HG02981 (cell line): ENCODE results near the gene TFDP1.
"Not testable (repeated sequence)": the region's sequence is repeated elsewhere in the genome, so short reads cannot be mapped to it uniquely, and the experiment has no call there.

Source experiments
- ATAC-seq: cut with Tn5 transposase; IDR thresholded peaks from one replicate; pipeline ENCODE4 v1.9.1; 2021; ENCODE audit warnings: mild to moderate bottlenecking, moderate library complexity; ENCODE audit not compliant: unreplicated experiment

The TFDP1 gene

DNA sequence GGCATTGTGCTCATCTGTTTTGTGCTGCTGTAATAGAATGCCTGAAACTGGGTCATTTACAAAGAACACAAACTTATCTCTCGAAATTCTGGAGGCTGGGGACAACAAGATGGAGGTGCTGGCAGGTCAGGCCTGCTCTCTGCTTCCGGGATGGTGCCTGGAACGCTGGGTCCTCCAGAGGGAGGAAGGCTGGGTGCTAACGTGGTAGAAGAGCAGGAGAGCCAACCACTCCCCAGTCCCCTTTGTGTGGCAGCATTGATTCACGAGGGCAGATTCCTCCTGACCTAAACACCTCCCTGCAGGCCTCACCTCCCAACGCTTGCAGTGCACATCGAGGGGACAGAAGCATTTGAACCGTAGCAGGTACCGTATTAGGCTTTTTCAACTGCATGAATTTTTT lies 34.1 kb upstream of the TFDP1 start:
- ATAC-seq = no peak

GRCh38 chr13:113551081-113552000 lies 33.2 kb upstream of the TFDP1 start:
- ATAC-seq = no peak

- ATAC-seq = no peak
Observed at GRCh38 chr13:113552079-113552478, 32.5 kb upstream of the TFDP1 start.

DNA sequence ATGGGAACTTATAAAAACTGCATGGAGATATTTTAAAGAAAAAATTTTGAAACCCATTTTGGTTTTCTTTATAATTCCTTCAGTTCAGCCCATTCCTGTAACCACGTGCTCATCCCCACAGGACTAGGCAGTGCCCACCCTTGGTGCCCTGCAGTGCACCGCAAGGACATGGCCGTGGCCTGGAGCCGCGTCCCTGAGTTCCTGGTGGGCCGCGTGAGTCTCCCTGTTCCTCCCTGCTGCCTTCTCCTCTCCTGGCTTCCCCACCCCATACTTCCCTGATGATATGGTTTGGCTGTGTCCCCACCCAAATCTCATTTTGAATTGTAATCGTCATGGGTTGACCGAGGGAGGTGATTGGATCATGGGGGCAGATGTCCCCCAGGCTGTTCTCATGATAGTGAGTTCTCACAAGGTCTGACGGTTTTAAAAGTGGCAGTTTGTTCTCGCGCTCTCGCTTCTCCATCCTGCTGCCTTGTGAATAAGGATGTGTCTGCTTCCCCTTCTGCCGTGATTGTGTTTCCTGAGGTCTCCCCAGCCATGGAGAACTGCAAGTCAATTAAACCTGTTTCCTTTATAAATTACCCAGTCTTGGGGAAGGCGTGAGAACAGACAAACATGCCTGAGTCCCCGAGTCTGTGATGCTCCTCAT lies 31.6 kb upstream of the TFDP1 start:
- no peak for ATAC-seq

DNA sequence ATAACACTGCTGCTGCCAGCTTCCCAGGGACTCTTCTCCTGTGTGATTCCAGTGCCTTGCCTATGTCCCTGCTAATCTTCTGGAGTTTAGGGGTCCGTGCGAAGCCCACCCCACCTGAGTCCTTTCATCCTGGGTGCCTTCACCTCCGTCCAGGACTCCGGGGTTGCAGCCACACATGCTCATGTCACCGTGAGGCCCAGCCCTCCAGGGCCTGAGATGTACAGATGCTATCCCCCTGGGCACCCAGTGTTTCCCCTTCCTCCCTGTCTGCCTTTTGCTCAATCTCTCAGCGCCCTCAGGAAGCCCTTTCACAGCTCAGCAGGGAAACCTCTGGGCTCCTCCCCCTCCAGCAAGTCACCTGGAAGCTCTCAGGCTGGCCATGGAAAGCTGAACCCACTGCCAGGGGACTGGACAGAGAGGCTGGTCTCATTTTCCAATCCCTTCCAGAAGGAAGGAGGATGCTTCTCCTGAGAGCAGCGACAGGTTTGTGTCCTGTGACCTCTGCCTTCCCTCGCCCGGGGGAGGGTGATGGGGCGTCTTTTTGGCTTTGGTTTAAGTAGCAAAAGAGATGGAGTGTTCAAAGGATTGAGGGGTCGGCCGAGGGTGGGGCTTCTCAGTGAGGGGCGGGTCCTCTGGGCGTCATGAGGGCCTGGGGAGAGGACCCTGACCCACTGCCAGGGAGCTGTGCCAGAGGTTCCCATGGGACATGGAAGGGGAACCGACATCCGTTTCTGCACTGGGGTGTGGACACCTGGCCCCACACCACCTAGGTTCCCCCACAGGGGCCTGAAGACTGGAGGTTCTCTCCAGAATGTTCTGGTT lies 30.8 kb upstream of the TFDP1 start:
- no peak for ATAC-seq

- no peak for ATAC-seq
Observed at GRCh38 chr13:113554333-113554700, 30.2 kb upstream of the TFDP1 start.

- no peak for ATAC-seq
Observed at GRCh38 chr13:113555141-113555540, 29.4 kb upstream of the TFDP1 start.

GRCh38 chr13:113557013-113557412 lies 27.5 kb upstream of the TFDP1 start:
- ATAC-seq = no peak

DNA sequence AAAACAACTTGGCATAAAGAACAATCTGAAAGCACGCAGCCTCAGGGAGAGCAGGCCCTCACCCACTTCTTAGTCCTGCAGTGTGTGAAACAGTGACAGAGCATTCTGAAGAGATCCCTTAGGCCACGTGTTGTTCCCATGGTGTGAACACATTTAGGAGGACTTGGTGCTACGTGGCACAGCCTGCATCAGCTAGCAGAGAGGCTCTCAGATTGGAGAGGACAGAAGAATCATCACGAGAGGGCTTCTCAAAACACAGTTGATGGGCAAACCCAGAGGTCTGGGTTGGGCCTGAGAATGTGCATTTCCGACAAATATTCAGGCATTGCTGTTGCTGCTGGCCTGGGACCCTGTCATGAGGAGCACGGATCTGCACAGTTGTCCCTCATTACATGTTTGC lies 26.1 kb upstream of the TFDP1 start:
- no peak for ATAC-seq

GRCh38 chr13:113559061-113559460 lies 25.5 kb upstream of the TFDP1 start:
- no peak for ATAC-seq

- ATAC-seq = no peak
Observed at GRCh38 chr13:113559901-113560644, 24.5 kb upstream of the TFDP1 start.

DNA sequence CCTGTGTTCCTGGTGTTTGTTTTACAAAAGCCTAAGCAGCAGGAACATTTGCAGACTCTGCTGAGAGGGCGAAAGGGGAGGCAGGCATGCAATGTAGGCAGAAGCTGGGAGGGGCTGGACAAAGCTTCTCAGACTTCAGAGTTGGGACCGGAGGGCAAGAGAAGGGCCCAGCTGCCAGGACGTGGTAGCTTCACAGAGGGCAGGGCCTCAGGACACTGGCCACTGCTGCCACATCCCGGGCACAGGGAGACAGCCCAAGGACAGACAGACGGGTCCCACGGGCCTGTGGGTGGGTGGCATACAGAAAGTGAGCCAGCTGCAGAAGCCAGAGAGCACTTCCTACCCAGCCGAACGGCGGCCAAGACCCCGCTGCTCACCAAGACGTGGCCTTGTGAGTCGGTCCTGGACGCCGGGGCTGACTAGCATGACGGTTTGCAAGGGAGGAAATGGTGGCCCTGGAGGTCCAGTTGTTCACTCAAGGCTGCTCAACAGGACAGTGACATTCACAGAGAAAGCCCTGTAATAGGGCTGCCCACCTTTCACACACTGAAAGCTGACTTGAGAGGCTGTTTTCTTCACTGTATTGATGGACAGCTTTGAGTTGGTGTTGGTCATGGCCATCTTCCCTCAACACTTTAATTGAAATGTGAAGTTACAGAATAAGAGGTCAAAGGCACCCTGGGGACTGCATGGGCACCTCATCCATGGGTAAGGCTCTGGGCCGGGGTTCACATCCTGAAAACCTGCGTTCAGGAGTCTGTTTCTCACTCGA lies 23.7 kb upstream of the TFDP1 start:
- ATAC-seq = no peak

DNA sequence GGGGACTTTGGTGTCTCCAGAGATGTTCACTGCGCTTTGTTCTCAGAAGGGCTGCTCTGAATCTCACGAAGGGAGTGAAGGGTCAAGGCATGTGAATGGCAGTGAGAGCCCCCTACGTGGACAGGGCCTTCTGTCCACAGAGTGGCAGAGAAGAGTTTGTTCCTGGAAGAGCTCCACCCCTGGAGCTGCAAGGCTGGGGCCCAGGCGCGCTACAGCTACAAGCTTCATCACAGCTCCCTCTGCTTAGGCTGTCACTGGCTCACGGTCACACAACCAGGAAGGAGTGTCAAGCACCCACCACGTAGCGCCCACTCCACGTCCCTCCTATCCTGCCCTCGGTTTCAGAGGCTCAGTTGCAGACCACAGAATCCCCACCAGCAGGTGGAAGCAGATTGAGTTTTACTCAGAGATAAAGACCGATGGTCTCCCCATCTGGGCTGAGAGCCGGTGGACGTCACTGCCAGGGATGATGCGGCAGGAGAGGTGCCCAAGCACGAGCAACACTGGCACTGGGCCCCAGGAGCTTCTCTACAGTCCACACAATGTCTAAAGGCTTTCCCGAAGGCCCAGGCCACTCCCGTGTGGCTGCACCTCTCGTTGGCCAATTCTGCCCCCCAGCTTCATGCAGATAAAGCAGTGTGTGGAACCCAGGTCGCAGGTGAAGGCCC lies 23.0 kb upstream of the TFDP1 start:
- no peak for ATAC-seq

GRCh38 chr13:113562085-113562749 lies 22.3 kb upstream of the TFDP1 start:
- ATAC-seq = no peak

GRCh38 chr13:113562844-113563243 lies 21.7 kb upstream of the TFDP1 start:
- no peak for ATAC-seq

GRCh38 chr13:113563511-113563910 lies 21.0 kb upstream of the TFDP1 start:
- not testable (repeated sequence) for ATAC-seq

- no peak for ATAC-seq
Observed at GRCh38 chr13:113564331-113565023, 20.1 kb upstream of the TFDP1 start.

DNA sequence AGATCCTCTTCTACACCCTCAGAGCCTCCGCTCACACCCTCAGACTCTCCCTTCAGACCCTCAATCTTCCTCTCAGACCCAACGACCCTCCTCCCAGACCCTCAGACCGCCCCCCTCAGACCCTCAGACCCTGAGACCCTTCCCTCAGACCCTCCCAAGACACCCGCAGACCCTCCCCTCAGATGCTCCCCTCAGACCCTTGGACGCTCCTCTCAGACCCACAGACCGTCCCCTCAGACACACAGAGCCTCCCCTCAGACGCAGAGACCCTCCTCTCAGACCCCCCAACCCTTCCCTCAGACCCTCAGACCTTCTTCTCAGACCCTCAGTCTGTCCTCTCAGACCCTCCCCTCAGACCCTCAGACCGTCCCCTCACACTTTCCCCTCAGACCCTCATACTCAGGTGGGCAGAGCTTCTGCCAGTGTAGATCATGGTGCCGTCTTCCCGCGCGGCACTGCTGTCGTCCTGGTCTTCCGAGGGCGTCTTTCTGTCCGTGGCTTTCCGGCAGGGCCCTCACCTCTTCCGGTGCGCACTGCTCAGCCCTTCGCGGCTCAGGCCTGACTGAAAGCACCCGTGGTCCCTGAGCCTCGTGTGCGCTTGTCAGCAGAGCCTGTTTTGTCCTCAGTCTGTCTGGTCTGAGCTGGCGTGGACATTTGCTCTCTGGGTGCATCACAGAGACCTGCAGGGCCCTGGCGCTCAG lies 18.9 kb upstream of the TFDP1 start:
- no peak for ATAC-seq
